Measurements from ENCODE around the gene RUNX1.
A peak's percentile ranks its signal among the peaks of the same experiment; 100 is the strongest.

The RUNX1 gene

GRCh38 chr21:34765619-34766018 is 283.5 kb downstream of the RUNX1 start:
- DNase-seq, result no peak

GRCh38 chr21:34764715-34765284 is 284.3 kb downstream of the RUNX1 start:
- DNase-seq, result no peak

- no peak for DNase-seq
Measured at GRCh38 chr21:34762786-34763185, 286.3 kb downstream of the RUNX1 start.

GRCh38 chr21:34761758-34762330 is 287.3 kb downstream of the RUNX1 start:
- DNase-seq, result no peak

GRCh38 chr21:34754690-34755647 is 294.1 kb downstream of the RUNX1 start:
- DNase-seq, result no peak

- no peak for DNase-seq
Measured at GRCh38 chr21:34748862-34749261, 300.2 kb downstream of the RUNX1 start.

- peak; percentile 53 for DNase-seq
Measured at GRCh38 chr21:34745557-34746255, 303.4 kb downstream of the RUNX1 start.

- no peak for DNase-seq
Measured at GRCh38 chr21:34744801-34745200, 304.3 kb downstream of the RUNX1 start.

GRCh38 chr21:34743831-34744230 is 305.3 kb downstream of the RUNX1 start:
- no peak for DNase-seq

- DNase-seq, result no peak
Measured at GRCh38 chr21:34743285-34743684, 305.8 kb downstream of the RUNX1 start.

- no peak for DNase-seq
Measured at GRCh38 chr21:34740198-34740597, 308.9 kb downstream of the RUNX1 start.

All from activated naive CD4-positive, alpha-beta T cell treated with Interleukin-2 at 50 U/mL for 16 hours (primary cell).